Measurements from ENCODE around the gene ARHGDIG. TPM values are rescaled to one million over a fixed set of nuclear protein-coding genes. Genes with fewer than 3 reads are reported as not detected.
"Not testable (repeated sequence)": the region's sequence is repeated elsewhere in the genome, so short reads cannot be mapped to it uniquely, and the experiment has no call there.

ARHGDIG gene
- total RNA-seq, 1 experiment from 2014 or later: not detected

DNA sequence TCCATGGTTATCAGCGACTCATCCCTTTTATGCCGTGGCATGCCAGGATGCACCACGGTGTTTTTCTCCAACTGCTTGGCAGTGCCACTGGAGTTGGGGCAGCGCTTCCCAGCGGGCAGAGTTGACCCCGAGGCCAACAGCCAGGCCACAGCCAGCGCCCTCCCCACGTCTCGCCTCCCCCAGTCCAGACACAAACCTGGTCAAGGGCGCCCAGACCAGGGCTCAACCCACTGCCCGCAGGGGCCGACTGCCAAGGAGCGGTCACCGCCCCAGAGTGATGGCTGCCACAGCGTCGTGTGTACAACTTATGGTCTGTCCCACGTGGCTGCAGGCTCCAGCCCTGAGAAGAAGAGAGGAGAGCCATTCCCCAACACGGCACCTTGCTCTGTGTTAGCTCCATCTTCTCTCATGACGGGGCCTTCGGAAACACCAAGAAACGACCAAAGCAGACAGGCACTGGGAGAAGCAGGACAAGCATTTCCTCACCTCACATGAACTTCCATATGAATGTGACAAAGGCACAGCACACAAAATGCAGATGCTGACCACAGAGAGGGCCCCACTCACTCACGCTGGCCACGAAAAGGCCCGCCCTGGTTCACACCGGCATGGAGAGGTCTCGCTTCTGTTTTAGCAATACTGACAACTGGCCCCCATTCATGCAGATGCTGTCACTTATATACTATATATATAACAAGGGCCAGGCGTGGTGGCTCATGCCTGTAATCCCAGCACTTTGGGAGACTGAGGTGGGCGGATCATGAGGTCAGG is 45.2 kb downstream of the ARHGDIG start:
- H3K27ac ChIP-seq: no peak overlapping the region
- H3K9me3 ChIP-seq (replicated peaks): no peaks in the 10 kb centered on the region
- H3K36me3 ChIP-seq: 0 out of 2 replicates have a peak, but pooled peaks cover 3% of the 10 kb centered on the region

GRCh38 chr16:330741-331140 is 50.4 kb downstream of the ARHGDIG start:
- Histone ChIP-seq H3K27me3 (replicated peaks) (no peaks in the 10 kb centered on the region), H3K27ac (no peak overlapping the region), H3K9me3 (replicated peaks) (no peaks in the 10 kb centered on the region), H3K4me1 (replicated peaks) (peaks cover 18% of the 10 kb centered on the region), H3K4me3 (no peak overlapping the region), H3K36me3 (no peaks in the 10 kb centered on the region)
- DNase-seq (ENCODE audit: low read depth in 1 of 2, low spot score in 2 of 2): no peak

More for the DNA sequence above, 45.2 kb downstream of the ARHGDIG start:
- H3K27me3 ChIP-seq (replicated peaks): no peaks in the 10 kb centered on the region
- peaks cover 18% of the 10 kb centered on the region for H3K4me1 ChIP-seq (replicated peaks)
- no peak overlapping the region for H3K4me3 ChIP-seq
- DNase-seq (ENCODE audit: low read depth in 1 of 2, low spot score in 2 of 2): no peak

DNA sequence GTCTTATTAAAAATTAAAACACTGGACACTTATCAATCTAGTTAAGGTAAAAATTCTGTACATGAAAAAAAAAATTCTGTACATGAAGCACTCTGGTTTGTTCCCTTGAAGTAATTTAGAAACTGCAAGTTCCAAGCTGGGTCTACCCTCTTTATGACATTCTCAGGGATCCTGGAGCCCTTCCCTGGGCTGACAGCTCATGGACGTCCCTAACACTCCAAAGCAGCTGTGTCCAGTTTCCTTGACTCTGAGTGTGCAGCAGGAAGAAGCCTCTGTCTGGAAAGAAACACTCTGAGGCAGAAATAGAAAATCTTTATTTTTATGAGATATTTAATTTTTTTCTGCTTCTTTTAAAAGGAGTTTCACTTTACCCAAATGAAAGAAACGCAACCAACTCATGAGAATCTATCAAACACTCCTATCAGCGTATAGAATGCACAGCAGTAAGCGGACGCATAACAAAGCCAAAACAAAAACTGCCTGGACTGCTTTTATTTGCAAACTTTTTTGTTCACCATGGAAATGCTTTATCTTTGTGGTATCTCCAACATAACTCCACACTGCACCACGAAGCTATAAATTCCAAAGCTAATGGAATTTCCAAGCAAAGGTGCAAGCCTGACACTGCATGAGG is 50.9 kb downstream of the ARHGDIG start:
- not testable (repeated sequence) for H3K27ac ChIP-seq; DNase-seq (ENCODE audit: low read depth in 1 of 2, low spot score in 2 of 2); H3K4me3 ChIP-seq

More for the DNA sequence above, 50.9 kb downstream of the ARHGDIG start:
- not testable (repeated sequence) for H3K36me3 ChIP-seq; H3K27me3 ChIP-seq (replicated peaks); H3K9me3 ChIP-seq (replicated peaks)
- peaks cover 18% of the 10 kb centered on the region for H3K4me1 ChIP-seq (replicated peaks)

Other genes with a start within 250 kb of the ARHGDIG start
- gene POLR3K, start 227.0 kb upstream of the ARHGDIG start, total RNA-seq (2014; rRNA removed; shearing (Covaris generic)): 10.1 and 20.8 TPM in 2 replicates
- gene SNRNP25, start 226.8 kb upstream of the ARHGDIG start, total RNA-seq (2014; rRNA removed; shearing (Covaris generic)): 30.2 and 37.0 TPM in 2 replicates
- 21.4 and 23.4 TPM in 2 replicates for gene RHBDF1, start 208.0 kb upstream of the ARHGDIG start, total RNA-seq (2014; rRNA removed; shearing (Covaris generic))
- 102 and 173 TPM in 2 replicates for gene MPG, start 202.4 kb upstream of the ARHGDIG start, total RNA-seq (2014; rRNA removed; shearing (Covaris generic))
- gene NPRL3, start 141.9 kb upstream of the ARHGDIG start, total RNA-seq (2014; rRNA removed; shearing (Covaris generic)): 7.5 and 11.2 TPM in 2 replicates
- gene HBZ, start 127.9 kb upstream of the ARHGDIG start, total RNA-seq (2014; rRNA removed; shearing (Covaris generic)): not detected in 2 replicates
- gene HBM, start 114.6 kb upstream of the ARHGDIG start, total RNA-seq (2014; rRNA removed; shearing (Covaris generic)): not detected in 2 replicates
- not detected in 2 replicates for gene HBA2, start 107.7 kb upstream of the ARHGDIG start, total RNA-seq (2014; rRNA removed; shearing (Covaris generic))
- not detected in 2 replicates for gene HBA1, start 103.9 kb upstream of the ARHGDIG start, total RNA-seq (2014; rRNA removed; shearing (Covaris generic))
- not detected in 2 replicates for gene HBQ1, start 100.1 kb upstream of the ARHGDIG start, total RNA-seq (2014; rRNA removed; shearing (Covaris generic))
- 47.1 and 53.3 TPM in 2 replicates for gene LUC7L, start 51.1 kb upstream of the ARHGDIG start, total RNA-seq (2014; rRNA removed; shearing (Covaris generic))
- 99.5 and 102 TPM in 2 replicates for gene FAM234A, start 45.8 kb upstream of the ARHGDIG start, total RNA-seq (2014; rRNA removed; shearing (Covaris generic))
- gene RGS11, start 4.6 kb upstream of the ARHGDIG start, total RNA-seq (2014; rRNA removed; shearing (Covaris generic)): not detected in 2 replicates
- gene PDIA2, start 2.6 kb downstream of the ARHGDIG start, total RNA-seq (2014; rRNA removed; shearing (Covaris generic)): not detected in 2 replicates
- gene AXIN1, start 72.1 kb downstream of the ARHGDIG start, total RNA-seq (2014; rRNA removed; shearing (Covaris generic)): 18.5 and 26.4 TPM in 2 replicates
- 150 and 154 TPM in 2 replicates for gene MRPL28, start 89.9 kb downstream of the ARHGDIG start, total RNA-seq (2014; rRNA removed; shearing (Covaris generic))
- 34.9 and 39.7 TPM in 2 replicates for gene PGAP6, start 101.4 kb downstream of the ARHGDIG start, total RNA-seq (2014; rRNA removed; shearing (Covaris generic))
- 62.7 and 82.9 TPM in 2 replicates for gene NME4, start 116.6 kb downstream of the ARHGDIG start, total RNA-seq (2014; rRNA removed; shearing (Covaris generic))
- 0.69 and 5.8 TPM in 2 replicates for gene DECR2, start 121.3 kb downstream of the ARHGDIG start, total RNA-seq (2014; rRNA removed; shearing (Covaris generic))
- gene RAB11FIP3, start 145.1 kb downstream of the ARHGDIG start, total RNA-seq (2014; rRNA removed; shearing (Covaris generic)): 21.1 and 23.6 TPM in 2 replicates
- 44.4 and 46.1 TPM in 2 replicates for gene CAPN15, start 247.1 kb downstream of the ARHGDIG start, total RNA-seq (2014; rRNA removed; shearing (Covaris generic))

Measured in SJSA1 (cell line).